Prostate gland (tissue), 2 donors: ENCODE data around the gene BAIAP3.

ENCODE experiments used
- POLR2A ChIP-seq: fragments of 450-650 bp; IDR thresholded peaks from one replicate; pipeline ENCODE4 v1.6.1; 2016; ENCODE audit warnings: antibody characterized with exemption, mild to moderate bottlenecking
- TF ChIP-seq, protein P1 (sequence below), 4 experiments: fragments of 200-600 bp in 2 of 4; fragments of 450-650 bp in 2 of 4; sonication (generic) in 2 of 4; IDR thresholded peaks; 1 replicate in 3 of 4; 2 replicates in 1 of 4; pipeline ENCODE4 v1.5.1; 2016 to 2019; ENCODE audit warnings: antibody characterized with exemption in 4 of 4, mild to moderate bottlenecking in 2 of 4, moderate library complexity in 2 of 4

DNA sequence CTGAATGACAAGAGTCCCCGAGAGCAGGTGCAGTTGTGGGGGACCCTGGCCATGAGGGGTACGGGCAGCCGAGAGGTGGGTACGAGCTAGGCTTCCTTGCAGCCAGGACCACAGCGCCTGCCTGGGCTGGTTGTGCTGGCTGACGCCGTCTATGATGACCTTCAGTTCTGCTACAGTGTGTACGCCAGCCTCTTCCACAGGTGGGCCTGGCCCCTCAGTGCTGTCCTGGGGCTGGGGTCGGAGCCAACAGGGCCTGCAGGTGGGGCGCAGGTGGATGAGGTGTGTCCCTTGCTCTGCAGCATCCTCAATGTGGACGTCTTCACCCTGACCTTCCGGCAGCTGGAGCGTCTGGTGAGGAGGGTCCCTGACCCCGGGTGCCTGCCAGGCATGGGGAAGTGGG lies 11.1 kb downstream of the BAIAP3 start:
- no peak for TF ChIP-seq POLR2A
- TF ChIP-seq, protein P1, sequence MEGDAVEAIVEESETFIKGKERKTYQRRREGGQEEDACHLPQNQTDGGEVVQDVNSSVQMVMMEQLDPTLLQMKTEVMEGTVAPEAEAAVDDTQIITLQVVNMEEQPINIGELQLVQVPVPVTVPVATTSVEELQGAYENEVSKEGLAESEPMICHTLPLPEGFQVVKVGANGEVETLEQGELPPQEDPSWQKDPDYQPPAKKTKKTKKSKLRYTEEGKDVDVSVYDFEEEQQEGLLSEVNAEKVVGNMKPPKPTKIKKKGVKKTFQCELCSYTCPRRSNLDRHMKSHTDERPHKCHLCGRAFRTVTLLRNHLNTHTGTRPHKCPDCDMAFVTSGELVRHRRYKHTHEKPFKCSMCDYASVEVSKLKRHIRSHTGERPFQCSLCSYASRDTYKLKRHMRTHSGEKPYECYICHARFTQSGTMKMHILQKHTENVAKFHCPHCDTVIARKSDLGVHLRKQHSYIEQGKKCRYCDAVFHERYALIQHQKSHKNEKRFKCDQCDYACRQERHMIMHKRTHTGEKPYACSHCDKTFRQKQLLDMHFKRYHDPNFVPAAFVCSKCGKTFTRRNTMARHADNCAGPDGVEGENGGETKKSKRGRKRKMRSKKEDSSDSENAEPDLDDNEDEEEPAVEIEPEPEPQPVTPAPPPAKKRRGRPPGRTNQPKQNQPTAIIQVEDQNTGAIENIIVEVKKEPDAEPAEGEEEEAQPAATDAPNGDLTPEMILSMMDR (IDR thresholded peaks at IDR 0.05): no peak
